Rectal smooth muscle tissue (tissue), 1 donor: Measurements from ENCODE around the gene FARP1.

Experiments used
- H3K27ac ChIP-seq: one replicate; pipeline ENCODE4 v1.7.0; 2013; ENCODE audit warnings: low read depth, low read length, inconsistent platforms
- H3K27me3 ChIP-seq: one replicate; pipeline ENCODE4 v1.7.0; 2013; ENCODE audit warnings: low read length; ENCODE audit not compliant: control insufficient read depth, insufficient read depth
- H3K36me3 ChIP-seq: one replicate; pipeline ENCODE4 v1.7.0; 2013; ENCODE audit warnings: low read length; ENCODE audit not compliant: control insufficient read depth, insufficient read depth
- H3K4me1 ChIP-seq: one replicate; pipeline ENCODE4 v1.7.0; 2013; ENCODE audit warnings: low read length; ENCODE audit not compliant: control insufficient read depth, insufficient read depth
- H3K4me3 ChIP-seq: one replicate; pipeline ENCODE4 v1.7.0; 2013; ENCODE audit warnings: low read length
- H3K9ac ChIP-seq: one replicate; pipeline ENCODE4 v1.7.0; 2013; ENCODE audit warnings: low read length

Gene FARP1

DNA sequence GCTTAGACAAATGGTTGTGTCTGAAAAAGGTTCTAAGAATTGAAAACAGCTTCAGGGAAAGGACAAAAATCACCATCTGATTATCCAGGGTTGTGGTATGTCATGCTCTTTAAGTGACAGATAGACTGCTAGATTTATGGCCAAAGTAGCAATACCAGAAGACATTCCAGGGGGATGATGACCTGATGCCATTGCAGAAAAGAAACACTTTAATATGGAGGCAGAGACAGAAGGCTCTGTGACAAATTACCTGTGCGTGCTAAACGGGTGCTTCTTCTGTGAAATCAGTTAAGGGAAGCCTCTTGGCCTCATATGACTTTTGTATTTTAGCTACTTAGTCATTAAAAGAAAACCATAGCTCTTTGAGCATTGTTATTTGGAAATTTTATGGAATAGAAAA, 178.5 kb downstream of the FARP1 start:
- Histone ChIP-seq H3K27ac (no peak overlapping the region), H3K36me3 (no peaks in the 10 kb centered on the region), H3K27me3 (no peaks in the 10 kb centered on the region), H3K4me3 (no peak overlapping the region), H3K9ac (no peak overlapping the region), H3K4me1 (no peaks in the 10 kb centered on the region)

DNA sequence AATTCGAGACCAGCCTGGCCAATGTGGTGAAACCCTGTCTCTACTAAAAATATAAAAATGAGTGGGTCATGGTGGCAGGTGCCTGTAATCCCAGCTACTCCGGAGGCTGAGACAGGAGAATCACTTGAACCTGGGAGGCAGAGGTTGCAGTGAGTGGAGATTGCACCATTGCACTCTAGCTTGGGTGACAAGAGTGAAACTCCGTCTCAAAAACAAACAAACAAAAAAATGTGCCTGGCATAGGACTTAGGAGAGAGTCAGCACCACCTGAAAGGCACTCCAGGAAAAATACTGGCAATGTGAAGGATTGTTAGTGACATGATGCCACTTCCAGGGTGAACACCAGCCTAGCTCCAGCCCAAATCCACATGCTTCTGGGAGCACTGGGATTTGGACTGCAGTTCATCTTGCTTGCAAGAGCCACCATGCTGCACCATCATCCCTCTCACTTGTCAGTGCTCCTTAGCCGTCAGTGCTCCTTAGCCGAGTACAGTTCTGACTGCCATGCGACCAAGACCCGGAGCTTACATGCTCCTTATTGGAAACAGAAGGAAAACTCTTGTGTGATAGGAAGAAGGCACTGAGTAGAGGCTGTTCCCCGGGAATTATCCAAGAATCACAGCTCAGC, 179.3 kb downstream of the FARP1 start:
- H3K27me3 ChIP-seq: no peaks in the 10 kb centered on the region
- H3K9ac ChIP-seq: no peak overlapping the region
- no peaks in the 10 kb centered on the region for H3K4me1 ChIP-seq
- H3K4me3 ChIP-seq: no peak overlapping the region
- H3K36me3 ChIP-seq: no peaks in the 10 kb centered on the region
- no peak overlapping the region for H3K27ac ChIP-seq

DNA sequence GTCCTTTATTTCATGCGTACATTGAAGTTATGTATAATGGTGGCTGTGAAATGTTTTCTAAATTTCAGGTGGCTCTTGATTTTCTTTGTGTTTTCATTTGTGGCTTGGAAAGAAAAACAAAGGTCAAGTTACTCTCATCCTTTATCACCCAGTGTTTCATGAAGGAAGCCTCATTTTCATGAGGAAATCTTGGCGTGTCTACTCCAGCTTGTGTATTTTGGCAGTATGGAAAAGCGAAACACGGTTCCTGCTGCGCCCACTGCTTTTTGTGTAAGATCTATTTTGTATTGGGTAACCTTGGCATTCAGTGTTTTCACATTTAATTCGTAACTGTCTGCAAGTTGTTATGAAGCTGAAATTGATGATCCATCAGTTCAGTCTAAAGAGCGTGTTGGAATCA, 181.2 kb downstream of the FARP1 start:
- H3K9ac ChIP-seq: no peak overlapping the region
- H3K4me1 ChIP-seq: peaks cover 3% of the 10 kb centered on the region
- no peaks in the 10 kb centered on the region for H3K36me3 ChIP-seq
- H3K4me3 ChIP-seq: no peak overlapping the region
- no peaks in the 10 kb centered on the region for H3K27me3 ChIP-seq
- no peak overlapping the region for H3K27ac ChIP-seq

DNA sequence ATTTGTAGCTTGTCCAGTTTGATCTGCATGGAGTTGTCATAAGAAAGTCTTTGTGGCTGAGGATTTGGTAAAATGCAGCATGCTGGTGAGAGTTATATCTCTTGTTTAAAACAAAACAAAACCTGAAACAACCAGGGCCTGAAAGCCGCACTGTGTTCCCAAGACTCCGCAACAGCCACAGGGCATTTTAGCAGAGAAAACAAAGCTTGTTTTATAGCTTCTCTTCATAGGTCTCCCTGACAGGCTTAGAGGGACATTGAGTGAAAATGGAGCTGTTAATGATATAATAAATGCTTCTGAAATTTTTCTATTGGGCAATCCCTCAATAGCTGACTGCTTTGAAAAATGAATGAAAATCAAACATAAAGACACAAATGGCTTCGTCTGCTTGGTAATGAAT, 182.8 kb downstream of the FARP1 start:
- Histone ChIP-seq H3K36me3 (no peaks in the 10 kb centered on the region), H3K4me1 (peaks cover 3% of the 10 kb centered on the region), H3K9ac (no peak overlapping the region), H3K27ac (no peak overlapping the region), H3K27me3 (no peaks in the 10 kb centered on the region), H3K4me3 (no peak overlapping the region)

DNA sequence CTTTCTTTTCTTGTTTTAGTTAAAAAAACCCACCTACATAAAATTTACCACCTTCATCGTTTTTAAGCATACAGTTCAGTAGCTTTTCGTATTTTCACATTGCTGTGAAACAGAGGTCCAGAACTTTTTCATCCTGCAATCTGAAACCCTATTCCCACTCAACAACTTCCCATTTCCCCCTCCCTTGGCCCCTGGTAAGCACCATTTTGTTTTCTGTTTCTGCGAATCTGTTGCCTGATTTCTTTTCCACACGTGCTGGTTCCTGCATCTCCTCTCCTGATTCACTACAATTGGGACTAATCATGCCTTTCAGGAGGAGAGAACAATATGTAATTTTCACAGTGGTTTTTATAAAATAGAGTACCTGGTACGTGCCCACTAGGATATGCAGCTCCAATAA, 183.4 kb downstream of the FARP1 start:
- Histone ChIP-seq H3K27me3 (no peaks in the 10 kb centered on the region), H3K4me1 (peaks cover 3% of the 10 kb centered on the region), H3K4me3 (no peak overlapping the region), H3K27ac (no peak overlapping the region), H3K9ac (no peak overlapping the region), H3K36me3 (no peaks in the 10 kb centered on the region)

DNA sequence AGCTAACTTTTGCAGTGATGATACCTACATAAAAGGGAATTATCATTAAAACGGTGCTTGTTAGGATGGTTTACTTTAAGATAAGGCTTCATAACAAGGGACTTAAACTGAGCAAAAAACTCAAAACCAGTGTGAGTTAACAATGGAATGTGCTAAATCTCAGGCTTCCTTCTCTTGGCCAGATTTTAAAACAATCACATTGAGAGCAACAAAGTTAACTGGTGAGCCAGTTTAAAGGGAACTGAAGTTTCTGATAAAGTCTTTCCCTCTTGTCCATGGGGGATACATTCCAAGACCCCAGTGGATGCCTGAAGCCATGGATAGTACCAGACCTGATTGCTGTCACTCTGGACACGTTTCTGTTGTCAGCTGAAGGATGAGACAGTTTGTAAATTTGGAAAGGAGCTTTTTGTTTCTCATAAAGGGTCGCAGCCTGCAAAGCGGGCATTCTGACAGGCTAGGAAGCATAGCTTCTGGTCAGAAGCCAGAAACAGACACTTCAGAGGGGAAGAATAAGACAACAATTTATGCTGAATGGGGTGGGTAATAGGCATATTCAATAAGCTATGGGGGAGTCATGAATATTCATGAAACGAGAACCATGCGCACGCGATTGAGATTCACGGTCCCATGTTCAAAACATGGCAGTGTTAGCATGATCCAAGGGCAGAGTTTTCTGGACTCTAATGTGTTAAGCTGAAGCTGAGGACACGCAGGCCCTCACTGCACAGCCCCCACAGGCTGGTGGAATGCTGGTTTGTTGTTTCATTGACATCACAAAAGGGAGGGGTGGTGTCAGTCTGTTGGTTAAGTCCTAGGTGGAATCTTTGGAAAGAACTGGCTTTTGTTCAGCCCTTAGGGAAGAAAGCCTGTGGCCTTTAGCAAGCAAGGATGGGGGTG, 184.7 kb downstream of the FARP1 start:
- Histone ChIP-seq H3K27ac (no peak overlapping the region), H3K4me1 (peaks cover 3% of the 10 kb centered on the region), H3K27me3 (no peaks in the 10 kb centered on the region), H3K4me3 (no peak overlapping the region), H3K9ac (no peak overlapping the region), H3K36me3 (no peaks in the 10 kb centered on the region)

DNA sequence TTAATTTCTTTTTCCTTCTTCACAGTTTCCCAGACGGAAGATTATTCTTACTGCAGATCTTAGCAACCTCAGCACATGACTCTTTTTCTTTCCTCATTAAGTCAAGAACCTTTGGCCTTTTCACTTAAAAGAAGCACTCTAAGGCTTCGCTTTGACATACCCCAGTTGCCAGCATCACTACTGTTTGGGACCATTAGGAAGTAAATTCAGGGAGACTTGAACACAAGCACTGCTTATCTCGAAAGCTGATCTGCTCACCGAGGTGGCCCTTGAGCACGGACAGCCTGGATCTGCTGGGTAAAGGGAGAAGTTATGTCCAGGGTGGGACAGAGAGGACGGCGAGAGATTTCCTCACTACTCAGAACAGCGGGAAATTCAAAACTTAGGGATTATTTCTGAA, 185.6 kb downstream of the FARP1 start:
- Histone ChIP-seq H3K36me3 (no peaks in the 10 kb centered on the region), H3K4me3 (no peak overlapping the region), H3K27me3 (no peaks in the 10 kb centered on the region), H3K4me1 (peaks cover 3% of the 10 kb centered on the region), H3K27ac (no peak overlapping the region), H3K9ac (no peak overlapping the region)

DNA sequence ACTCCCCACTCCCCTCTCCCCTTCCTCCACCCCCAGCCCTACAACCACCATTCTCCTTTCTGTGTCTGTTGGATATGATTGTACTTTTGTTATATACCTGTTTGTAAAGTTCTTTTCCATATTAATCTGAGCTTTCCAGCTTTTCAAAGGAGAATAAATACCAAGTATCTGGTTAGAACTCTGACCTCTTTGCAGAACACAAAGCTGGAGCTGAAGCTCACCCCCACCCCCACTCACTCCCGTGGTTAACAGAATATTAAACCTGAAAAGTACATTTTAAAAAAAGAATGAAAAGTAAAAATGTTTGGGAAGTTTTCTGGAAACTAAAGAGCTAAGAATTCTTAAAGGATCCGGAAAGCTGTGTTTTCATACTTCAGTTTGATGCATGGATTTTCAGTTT, 189.3 kb downstream of the FARP1 start:
- Histone ChIP-seq H3K4me3 (no peak overlapping the region), H3K36me3 (no peaks in the 10 kb centered on the region), H3K27me3 (no peaks in the 10 kb centered on the region), H3K9ac (no peak overlapping the region), H3K27ac (no peak overlapping the region), H3K4me1 (peaks cover 3% of the 10 kb centered on the region)

DNA sequence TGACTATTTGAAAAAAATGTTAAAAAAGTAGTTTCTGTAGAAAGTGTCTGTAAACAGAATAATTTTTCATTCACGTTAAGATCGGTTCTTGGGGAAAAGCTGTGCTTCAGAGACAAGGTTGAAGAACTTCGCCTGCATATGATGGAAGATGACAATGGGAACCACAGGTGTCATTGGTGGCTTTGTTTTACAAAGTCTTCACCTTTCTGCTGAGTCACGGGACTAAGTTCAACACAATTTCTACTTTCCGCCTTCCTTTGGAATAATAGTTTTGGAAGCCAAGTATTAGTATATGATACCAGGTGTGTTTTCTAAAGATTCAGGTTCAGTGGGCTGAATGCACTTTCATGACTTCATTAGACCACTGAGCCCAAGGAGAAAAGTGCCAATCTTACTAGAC, 189.8 kb downstream of the FARP1 start:
- no peak overlapping the region for H3K27ac ChIP-seq
- no peak overlapping the region for H3K4me3 ChIP-seq
- H3K9ac ChIP-seq: no peak overlapping the region
- peaks cover 3% of the 10 kb centered on the region for H3K4me1 ChIP-seq
- no peaks in the 10 kb centered on the region for H3K36me3 ChIP-seq
- no peaks in the 10 kb centered on the region for H3K27me3 ChIP-seq

DNA sequence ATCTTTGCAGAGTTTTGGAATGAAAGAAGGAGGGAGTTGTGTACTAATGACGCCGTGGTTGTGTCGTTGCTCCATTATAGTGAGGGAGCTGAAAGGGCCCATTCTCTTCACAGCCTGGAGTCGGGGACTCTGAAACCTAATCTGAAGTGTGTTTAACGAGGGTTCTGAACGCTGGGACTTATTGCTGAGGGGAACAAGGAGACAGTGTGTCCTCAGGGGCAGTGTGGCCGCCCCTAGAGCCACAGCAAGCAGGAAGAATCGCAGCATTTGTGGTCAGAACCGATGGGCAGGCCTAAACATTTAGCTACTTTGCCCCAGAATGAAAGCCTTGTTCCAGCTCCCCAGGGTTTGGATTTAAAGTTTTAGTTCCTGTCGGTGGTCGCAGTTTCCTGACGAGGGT, 190.6 kb downstream of the FARP1 start:
- H3K4me3 ChIP-seq: no peak overlapping the region
- H3K27me3 ChIP-seq: no peaks in the 10 kb centered on the region
- no peaks in the 10 kb centered on the region for H3K36me3 ChIP-seq
- H3K9ac ChIP-seq: no peak overlapping the region
- H3K27ac ChIP-seq: no peak overlapping the region
- H3K4me1 ChIP-seq: no peaks in the 10 kb centered on the region

DNA sequence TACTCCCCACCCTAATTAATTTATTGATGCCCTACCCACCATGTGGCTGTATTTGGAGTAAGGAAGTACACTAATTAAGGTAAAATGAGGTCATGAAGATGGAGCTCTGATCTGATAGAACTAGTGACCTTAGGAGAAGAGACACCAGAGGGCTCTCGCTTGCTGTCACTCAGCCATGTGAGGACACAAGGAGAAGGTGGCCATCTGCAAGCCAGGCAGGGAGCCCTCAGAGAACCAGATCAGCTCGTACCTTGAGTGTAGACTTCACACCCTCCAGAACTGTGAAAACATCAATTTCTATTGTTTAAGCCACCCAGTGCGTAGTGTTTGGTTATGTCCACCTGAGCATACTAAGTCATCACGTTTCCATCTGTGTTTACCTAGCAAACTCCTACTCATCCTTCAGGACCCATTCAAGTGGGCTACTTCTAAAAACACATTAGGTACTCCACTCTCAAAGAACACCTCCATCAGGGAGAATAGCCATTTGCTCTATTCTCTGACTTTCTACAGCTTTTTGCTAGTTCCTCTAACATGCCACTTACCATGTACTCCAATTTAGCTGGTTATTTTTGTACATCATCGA, 191.8 kb downstream of the FARP1 start:
- no peak overlapping the region for H3K9ac ChIP-seq
- H3K27ac ChIP-seq: no peak overlapping the region
- H3K4me1 ChIP-seq: no peaks in the 10 kb centered on the region
- H3K36me3 ChIP-seq: no peaks in the 10 kb centered on the region
- no peaks in the 10 kb centered on the region for H3K27me3 ChIP-seq
- H3K4me3 ChIP-seq: no peak overlapping the region

DNA sequence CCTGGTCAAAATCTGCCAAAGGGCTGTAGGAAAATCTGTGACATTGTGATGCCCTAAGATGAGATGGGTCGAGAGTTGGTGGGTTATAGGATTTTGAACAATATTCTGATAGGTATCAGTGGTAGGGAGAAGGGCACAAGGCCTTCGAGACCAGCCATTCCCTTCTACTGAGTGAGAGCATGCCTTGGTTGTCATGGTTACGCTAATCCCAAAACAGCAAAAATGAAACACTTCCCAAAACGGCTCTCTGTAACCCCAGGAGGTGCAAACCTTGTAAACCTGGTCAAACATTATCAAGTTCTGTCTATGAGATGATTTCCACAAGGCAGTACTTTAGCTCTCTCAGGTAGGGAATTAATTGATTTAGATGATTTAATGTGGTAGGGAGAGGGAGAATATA, 192.8 kb downstream of the FARP1 start:
- no peak overlapping the region for H3K27ac ChIP-seq
- H3K36me3 ChIP-seq: no peaks in the 10 kb centered on the region
- H3K27me3 ChIP-seq: no peaks in the 10 kb centered on the region
- no peaks in the 10 kb centered on the region for H3K4me1 ChIP-seq
- H3K9ac ChIP-seq: no peak overlapping the region
- no peak overlapping the region for H3K4me3 ChIP-seq
